Activated CD8-positive, alpha-beta memory T cell treated with anti-CD3 and anti-CD28 coated beads, Interleukin-2, amount 50 U/mL, for 4 hours (primary cell): ENCODE results near the gene RUFY3.
"Not testable (repeated sequence)": the region's sequence is repeated elsewhere in the genome, so short reads cannot be mapped to it uniquely, and the experiment has no call there.

Experiments
- DNase-seq: peaks from one replicate; pipeline ENCODE4 v3.0.0-alpha.2; 2020

Gene RUFY3

GRCh38 chr4:70739496-70740337 lies 18.0 kb downstream of the RUFY3 start:
- no peak for DNase-seq

GRCh38 chr4:70741867-70742658 lies 20.3 kb downstream of the RUFY3 start:
- no peak for DNase-seq

GRCh38 chr4:70743731-70744130 lies 22.0 kb downstream of the RUFY3 start:
- no peak for DNase-seq

GRCh38 chr4:70746179-70746839 lies 24.5 kb downstream of the RUFY3 start:
- DNase-seq = no peak

GRCh38 chr4:70747874-70748273 lies 26.1 kb downstream of the RUFY3 start:
- DNase-seq = no peak

- no peak for DNase-seq
These were observed 27.5 kb downstream of the RUFY3 start for GRCh38 chr4:70749313-70749712.

- no peak for DNase-seq
These were observed 30.5 kb downstream of the RUFY3 start for GRCh38 chr4:70752236-70752635.

GRCh38 chr4:70753630-70754029 lies 31.9 kb downstream of the RUFY3 start:
- DNase-seq = no peak

- no peak for DNase-seq
These were observed 32.7 kb downstream of the RUFY3 start for GRCh38 chr4:70754470-70754869.

- no peak for DNase-seq
These were observed 33.4 kb downstream of the RUFY3 start for GRCh38 chr4:70754990-70755688.

- no peak for DNase-seq
These were observed 37.4 kb downstream of the RUFY3 start for GRCh38 chr4:70759126-70759525.

GRCh38 chr4:70759627-70760026 lies 37.9 kb downstream of the RUFY3 start:
- no peak for DNase-seq

- no peak for DNase-seq
These were observed 38.9 kb downstream of the RUFY3 start for GRCh38 chr4:70760662-70761061.

GRCh38 chr4:70761276-70761816 lies 39.6 kb downstream of the RUFY3 start:
- DNase-seq = no peak

GRCh38 chr4:70765368-70765767 lies 43.6 kb downstream of the RUFY3 start:
- no peak for DNase-seq

- DNase-seq = no peak
These were observed 46.7 kb downstream of the RUFY3 start for GRCh38 chr4:70768301-70768948.

- DNase-seq = not testable (repeated sequence)
These were observed 47.6 kb downstream of the RUFY3 start for GRCh38 chr4:70769396-70769795.

- DNase-seq = no peak
These were observed 51.3 kb downstream of the RUFY3 start for GRCh38 chr4:70772929-70773555.

GRCh38 chr4:70778888-70779422 lies 57.2 kb downstream of the RUFY3 start:
- DNase-seq = no peak

GRCh38 chr4:70783096-70783495 lies 61.3 kb downstream of the RUFY3 start:
- DNase-seq = no peak

- no peak for DNase-seq
These were observed 65.7 kb downstream of the RUFY3 start for GRCh38 chr4:70787496-70787895.
